CD4-positive, alpha-beta memory T cell (primary cell): ENCODE results near the gene TEX22. TPM values are rescaled to one million over a fixed set of nuclear protein-coding genes. Genes with fewer than 3 reads are reported as not detected.

Experiments
- CTCF ChIA-PET: fragments of 350-600 bp; sonication (Branson Sonifier 250); formaldehyde crosslinking; loops from one replicate; lab custom pipeline; 2021; ENCODE audit warnings: inconsistent platforms; ENCODE audit not compliant: partially characterized antibody; lab: Charles Lee
- POLR2A ChIA-PET: fragments of 350-600 bp; sonication (Branson Sonifier 250); formaldehyde crosslinking; loops from one replicate; lab custom pipeline; 2021; ENCODE audit not compliant: partially characterized antibody; lab: Charles Lee
- DNase-seq, 5 donors: peaks; one replicate each; pipeline versions ENCODE4 v3.0.0 to v3.0.0-alpha.2; 2020 to 2022; ENCODE audit warnings: mixed read lengths in 1 of 5
- H3K27ac ChIP-seq: one replicate; pipeline ENCODE4 v1.7.0; 2013; ENCODE audit warnings: low read depth, low read length
- H3K27me3 ChIP-seq: 2 replicates; pipeline ENCODE4 v1.7.0; 2013; ENCODE audit warnings: mild to moderate bottlenecking, low read length, moderate library complexity; ENCODE audit not compliant: insufficient read depth
- H3K36me3 ChIP-seq: 2 replicates; pipeline ENCODE4 v1.7.0; 2013; ENCODE audit warnings: mild to moderate bottlenecking, low read length, moderate library complexity; ENCODE audit not compliant: insufficient read depth
- H3K4me1 ChIP-seq: 2 replicates; pipeline ENCODE4 v1.7.0; 2013; ENCODE audit warnings: mild to moderate bottlenecking, low read length, moderate library complexity; ENCODE audit not compliant: insufficient read depth
- H3K4me3 ChIP-seq, 2 donors: one replicate each; pipeline ENCODE4 v1.7.0; 2013; ENCODE audit warnings: low read length in 2 of 2, mild to moderate bottlenecking in 1 of 2
- H3K9me3 ChIP-seq, 2 donors: one replicate each; pipeline ENCODE4 v1.7.0; 2013; ENCODE audit warnings: low read length in 2 of 2, control low read depth in 1 of 2; ENCODE audit not compliant: control insufficient read depth in 1 of 2
- H3K27ac Mint-ChIP-seq, 7 donors: one replicate each; pipeline ENCODE4 v1.8.0; 2020 to 2021; ENCODE audit warnings: mixed read lengths in 7 of 7, mild to moderate bottlenecking in 6 of 7, inconsistent platforms in 3 of 7, moderate library complexity in 3 of 7
- H3K27me3 Mint-ChIP-seq, 2 donors: one replicate each; pipeline ENCODE4 v1.8.0; 2020 to 2021; ENCODE audit warnings: mixed read lengths in 2 of 2
- H3K36me3 Mint-ChIP-seq, 2 donors: one replicate each; pipeline ENCODE4 v1.8.0; 2020 to 2021; ENCODE audit warnings: mixed read lengths in 2 of 2, inconsistent platforms in 1 of 2, mild to moderate bottlenecking in 1 of 2
- H3K4me1 Mint-ChIP-seq, 4 donors: one replicate each; pipeline ENCODE4 v1.8.0; 2020 to 2021; ENCODE audit warnings: mixed read lengths in 4 of 4, mild to moderate bottlenecking in 1 of 4
- H3K4me3 Mint-ChIP-seq, 8 donors: one replicate each; pipeline ENCODE4 v1.8.0; 2020 to 2021; ENCODE audit warnings: mixed read lengths in 8 of 8, mild to moderate bottlenecking in 7 of 8, moderate library complexity in 6 of 8, inconsistent platforms in 3 of 8
- H3K9me3 Mint-ChIP-seq, 8 donors: one replicate each; pipeline ENCODE4 v1.8.0; 2020 to 2021; ENCODE audit warnings: mixed read lengths in 8 of 8, mild to moderate bottlenecking in 5 of 8, inconsistent platforms in 3 of 8, moderate library complexity in 1 of 8
- intact Hi-C: fragments of 100-400 bp; cut with micrococcal nuclease; formaldehyde crosslinking; loops from one replicate; pipeline ENCODE4 v1.15.1; 2023
- polyA plus RNA-seq, 2 donors: library from polyadenylated mRNA; unstranded; fragments of 300-500 nt; fragmentation: Illumina TruSeq; gene quantifications; one replicate each; pipeline ENCODE4 v1.2.3, GENCODE V29; 2021
- total RNA-seq, 2 experiments: library from RNA; stranded (reverse); gene quantifications; one replicate each; pipeline ENCODE4 v1.2.3, GENCODE V29; 2021

TEX22 gene
- total and polyA plus RNA-seq, 4 experiments from 2014 or later, result 4.7 to 7.5 TPM; not detected in 2

DNA sequence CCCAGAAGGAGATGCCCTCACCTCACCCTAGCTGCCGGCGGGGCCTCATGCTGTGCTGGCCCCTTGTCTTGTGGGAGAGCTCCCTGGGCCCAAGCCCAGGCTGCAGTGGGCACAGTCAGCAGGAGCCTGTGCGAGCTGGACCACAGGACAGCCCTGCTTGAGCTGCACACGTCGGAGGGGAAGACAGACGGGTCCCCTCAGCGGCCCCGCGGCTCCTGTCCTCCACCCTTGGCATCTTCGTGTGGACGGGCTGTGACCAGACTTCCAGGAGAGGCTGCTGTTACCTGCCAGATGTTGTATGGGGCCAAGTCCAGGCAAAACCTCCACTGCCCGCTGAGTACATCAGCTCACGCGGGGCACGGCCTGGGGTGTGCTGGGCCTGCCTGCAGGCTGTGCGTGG lies 9.4 kb upstream of the TEX22 start:
- Histone ChIP-seq H3K9me3 (no peaks in the 10 kb centered on the region), H3K36me3 (no peaks in the 10 kb centered on the region), H3K4me1 (no peaks in the 10 kb centered on the region), H3K27ac (no peak overlapping the region), H3K4me3 (no peak overlapping the region), H3K27me3 (no peaks in the 10 kb centered on the region)
- intact Hi-C loops, result no loop called here
- Mint-ChIP-seq H3K27ac (no peak overlapping the region), H3K4me3 (no peak overlapping the region), H3K36me3 (peaks cover 0 to 2% of the 10 kb centered on the region in 2 donors), H3K4me1 (peaks cover 0 to 2% (median 0%) of the 10 kb centered on the region in 4 donors), H3K9me3 (no peaks in the 10 kb centered on the region), H3K27me3 (no peaks in the 10 kb centered on the region)
- DNase-seq, result no peak
- CTCF ChIA-PET, result no interaction called here
- POLR2A ChIA-PET, result interaction anchor here (0.9 kb wide), 1 partner anchor 22 kb away, joined by 3 read pairs; no protein-coding TSS in a partner anchor

DNA sequence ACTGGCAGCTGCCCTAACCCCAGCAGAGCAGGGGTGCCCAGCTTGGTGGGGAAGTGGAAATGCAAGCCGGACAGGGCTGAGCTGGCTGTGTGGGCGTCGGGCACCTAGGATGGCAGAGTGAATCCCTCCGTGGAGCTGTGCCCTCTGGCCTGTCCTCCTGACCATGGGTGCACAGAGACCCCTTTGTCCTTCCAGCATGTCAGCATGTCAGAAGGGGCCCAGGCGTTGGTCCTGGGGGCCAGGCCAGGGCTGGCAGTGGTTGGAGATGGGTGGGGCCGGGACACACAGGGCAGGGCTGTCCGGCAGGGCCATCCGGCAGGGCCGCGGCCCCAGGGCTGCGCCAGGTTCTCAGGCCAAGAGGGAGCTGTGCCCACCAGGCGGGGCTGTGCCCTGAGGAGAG lies 8.8 kb upstream of the TEX22 start:
- Histone ChIP-seq H3K27me3 (no peaks in the 10 kb centered on the region), H3K4me1 (no peaks in the 10 kb centered on the region), H3K4me3 (no peak overlapping the region), H3K9me3 (no peaks in the 10 kb centered on the region), H3K36me3 (no peaks in the 10 kb centered on the region), H3K27ac (no peak overlapping the region)
- no peak for DNase-seq
- ChIA-PET CTCF (interaction anchor here (1.4 kb wide), 2 partner anchors 15 to 100 kb away, joined by 3 read pairs; no protein-coding TSS in a partner anchor), POLR2A (interaction anchor here (0.6 to 1.2 kb wide), 3 partner anchors 10 to 45 kb away, joined by 3 read pairs; no protein-coding TSS in a partner anchor)
- Mint-ChIP-seq H3K27ac (no peak overlapping the region), H3K4me1 (peaks cover 0 to 2% (median 0%) of the 10 kb centered on the region in 4 donors), H3K9me3 (no peaks in the 10 kb centered on the region), H3K27me3 (no peaks in the 10 kb centered on the region), H3K4me3 (no peak overlapping the region), H3K36me3 (peaks cover 0 to 2% of the 10 kb centered on the region in 2 donors)
- intact Hi-C loops, result no loop called here

DNA sequence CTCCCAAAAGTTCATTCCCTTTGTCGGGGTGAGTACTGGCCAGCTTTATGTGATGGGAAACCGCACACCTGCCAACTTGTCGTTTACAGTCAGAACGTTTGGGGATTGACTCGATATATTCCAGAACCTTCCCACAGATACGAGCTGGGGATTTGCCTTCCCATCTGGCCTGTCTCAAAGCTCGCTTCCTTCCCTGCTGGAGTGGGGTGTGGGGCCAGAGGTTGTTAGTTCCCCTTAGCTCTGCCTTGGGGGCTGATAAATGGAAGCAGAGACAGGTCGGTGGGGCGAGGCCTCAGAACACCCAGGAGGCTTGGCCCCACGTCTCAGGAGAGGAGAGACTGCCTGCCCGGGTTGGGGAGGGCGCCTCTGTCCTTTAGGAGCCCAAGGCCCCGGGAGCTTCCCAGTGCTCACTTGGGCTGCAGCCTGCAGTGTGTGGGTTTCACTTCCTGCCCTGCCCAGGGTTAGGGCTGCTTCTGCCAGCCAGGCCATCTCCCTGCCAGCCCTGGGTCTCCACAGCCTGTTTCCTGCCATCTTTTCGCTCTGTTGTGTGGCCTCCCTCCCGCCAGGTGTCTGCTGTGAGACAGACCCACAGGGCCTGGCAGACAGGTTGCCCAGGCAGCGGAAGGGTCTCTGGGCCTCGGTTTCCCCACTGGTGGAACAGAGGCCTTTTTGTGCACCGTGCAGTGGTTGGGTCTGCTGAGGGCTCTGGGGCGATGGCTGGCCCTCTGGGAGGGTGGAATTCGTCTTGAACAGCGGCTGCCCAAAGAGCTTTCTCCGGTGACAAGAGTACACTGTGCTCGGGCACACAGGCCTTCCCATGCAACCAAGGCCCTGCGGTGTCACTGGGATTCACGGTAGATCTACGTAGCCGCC lies 8.1 kb upstream of the TEX22 start:
- POLR2A ChIA-PET, result interaction anchor here (0.6 to 1.2 kb wide), 3 partner anchors 9 to 44 kb away, joined by 3 read pairs; no protein-coding TSS in a partner anchor
- no peaks in the 10 kb centered on the region for H3K36me3 ChIP-seq
- no peak overlapping the region for H3K27ac ChIP-seq
- CTCF ChIA-PET, result interaction anchor here (1.4 kb wide), 2 partner anchors 16 to 99 kb away, joined by 3 read pairs; no protein-coding TSS in a partner anchor
- Mint-ChIP-seq H3K27me3 (no peaks in the 10 kb centered on the region), H3K27ac (peak overlapping the region in 1 of 7 donors; percentile 15), H3K4me1 (peaks cover 0 to 2% (median 0%) of the 10 kb centered on the region in 4 donors), H3K36me3 (peaks cover 0 to 2% of the 10 kb centered on the region in 2 donors), H3K4me3 (no peak overlapping the region), H3K9me3 (no peaks in the 10 kb centered on the region)
- H3K9me3 ChIP-seq, result no peaks in the 10 kb centered on the region
- no peaks in the 10 kb centered on the region for H3K4me1 ChIP-seq
- no peak for DNase-seq
- H3K27me3 ChIP-seq, result no peaks in the 10 kb centered on the region
- intact Hi-C loops, result no loop called here
- no peak overlapping the region for H3K4me3 ChIP-seq

DNA sequence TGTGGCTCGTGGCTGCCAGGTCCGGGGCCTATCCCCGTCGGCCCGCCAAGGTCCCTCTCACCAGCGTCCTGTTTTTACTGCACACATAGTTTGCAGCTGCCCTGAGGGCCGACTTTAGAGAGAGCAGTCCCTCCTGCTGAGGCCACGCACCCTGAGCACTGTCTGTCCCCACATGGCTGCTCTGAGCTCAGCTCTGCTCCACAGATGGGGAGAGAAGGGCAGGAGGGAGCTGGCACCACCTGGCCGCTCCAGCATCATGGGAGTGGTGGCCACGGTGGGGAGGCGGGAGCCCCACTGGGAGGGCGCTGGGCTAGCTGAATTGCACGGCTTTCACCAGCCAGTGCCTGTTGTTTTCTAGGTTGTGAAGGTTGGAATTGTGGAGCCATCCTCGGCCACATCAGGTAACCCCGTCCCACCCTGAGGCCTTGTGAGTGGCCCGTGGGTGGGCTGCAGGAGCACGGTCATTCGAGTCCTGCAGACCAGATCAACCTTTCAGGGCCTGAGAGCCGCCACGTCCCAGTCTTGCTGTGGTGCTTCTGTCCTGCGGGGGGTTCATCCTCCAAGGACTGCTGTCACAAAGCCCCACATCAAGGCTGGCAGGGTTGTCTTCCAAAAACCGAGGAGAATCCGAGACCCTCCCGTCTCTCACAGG lies 7.4 kb upstream of the TEX22 start:
- H3K4me3 Mint-ChIP-seq, result no peak overlapping the region
- intact Hi-C loops, result loop anchor here (1.0 kb wide), 1 partner anchor 8 kb away; no protein-coding TSS in a partner anchor
- no peaks in the 10 kb centered on the region for H3K27me3 ChIP-seq
- ChIA-PET CTCF (interaction anchor here (1.4 kb wide), 2 partner anchors 17 to 99 kb away, joined by 3 read pairs; no protein-coding TSS in a partner anchor), POLR2A (interaction anchor here (1.0 to 1.2 kb wide), 2 partner anchors 8 to 20 kb away, joined by 3 read pairs; no protein-coding TSS in a partner anchor)
- peaks cover 0 to 2% of the 10 kb centered on the region in 2 donors for H3K36me3 Mint-ChIP-seq
- H3K9me3 ChIP-seq, result no peaks in the 10 kb centered on the region
- no peaks in the 10 kb centered on the region for H3K9me3 Mint-ChIP-seq
- no peak overlapping the region for H3K27ac ChIP-seq
- no peak overlapping the region for H3K4me3 ChIP-seq
- peaks cover 0 to 2% (median 0%) of the 10 kb centered on the region in 4 donors for H3K4me1 Mint-ChIP-seq
- no peaks in the 10 kb centered on the region for H3K27me3 Mint-ChIP-seq
- H3K4me1 ChIP-seq, result no peaks in the 10 kb centered on the region
- no peak for DNase-seq
- H3K27ac Mint-ChIP-seq, result no peak overlapping the region
- H3K36me3 ChIP-seq, result no peaks in the 10 kb centered on the region

DNA sequence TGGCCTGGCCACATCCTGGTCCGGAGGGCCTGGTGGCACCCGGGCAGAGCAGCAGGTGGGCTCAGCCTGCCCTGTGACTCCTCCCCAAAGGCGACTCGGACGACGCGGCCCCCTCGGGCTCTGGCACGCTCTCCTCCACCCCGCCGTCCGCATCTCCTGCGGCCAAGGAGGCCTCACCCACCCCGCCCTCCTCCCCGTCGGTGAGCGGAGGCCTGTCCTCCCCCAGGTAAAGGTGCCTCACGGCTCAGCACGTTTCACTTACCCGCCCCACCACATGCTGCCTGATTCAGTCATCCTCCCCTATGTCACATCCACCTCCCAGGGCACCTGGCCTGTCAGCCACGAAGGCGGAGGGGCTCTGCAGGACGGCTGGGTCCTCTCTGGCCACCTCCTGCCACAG lies 6.8 kb upstream of the TEX22 start:
- Mint-ChIP-seq H3K27ac (no peak overlapping the region), H3K36me3 (peaks cover 0 to 2% of the 10 kb centered on the region in 2 donors), H3K9me3 (no peaks in the 10 kb centered on the region), H3K27me3 (no peaks in the 10 kb centered on the region), H3K4me1 (peaks cover 0 to 2% (median 0%) of the 10 kb centered on the region in 4 donors), H3K4me3 (no peak overlapping the region)
- no peaks in the 10 kb centered on the region for H3K9me3 ChIP-seq
- POLR2A ChIA-PET, result no interaction called here
- DNase-seq, result no peak
- no peaks in the 10 kb centered on the region for H3K36me3 ChIP-seq
- H3K4me1 ChIP-seq, result no peaks in the 10 kb centered on the region
- no peaks in the 10 kb centered on the region for H3K27me3 ChIP-seq
- CTCF ChIA-PET, result no interaction called here
- H3K27ac ChIP-seq, result no peak overlapping the region
- H3K4me3 ChIP-seq, result no peak overlapping the region
- intact Hi-C loops, result loop anchor here (1.0 kb wide), 1 partner anchor 8 kb away; no protein-coding TSS in a partner anchor

DNA sequence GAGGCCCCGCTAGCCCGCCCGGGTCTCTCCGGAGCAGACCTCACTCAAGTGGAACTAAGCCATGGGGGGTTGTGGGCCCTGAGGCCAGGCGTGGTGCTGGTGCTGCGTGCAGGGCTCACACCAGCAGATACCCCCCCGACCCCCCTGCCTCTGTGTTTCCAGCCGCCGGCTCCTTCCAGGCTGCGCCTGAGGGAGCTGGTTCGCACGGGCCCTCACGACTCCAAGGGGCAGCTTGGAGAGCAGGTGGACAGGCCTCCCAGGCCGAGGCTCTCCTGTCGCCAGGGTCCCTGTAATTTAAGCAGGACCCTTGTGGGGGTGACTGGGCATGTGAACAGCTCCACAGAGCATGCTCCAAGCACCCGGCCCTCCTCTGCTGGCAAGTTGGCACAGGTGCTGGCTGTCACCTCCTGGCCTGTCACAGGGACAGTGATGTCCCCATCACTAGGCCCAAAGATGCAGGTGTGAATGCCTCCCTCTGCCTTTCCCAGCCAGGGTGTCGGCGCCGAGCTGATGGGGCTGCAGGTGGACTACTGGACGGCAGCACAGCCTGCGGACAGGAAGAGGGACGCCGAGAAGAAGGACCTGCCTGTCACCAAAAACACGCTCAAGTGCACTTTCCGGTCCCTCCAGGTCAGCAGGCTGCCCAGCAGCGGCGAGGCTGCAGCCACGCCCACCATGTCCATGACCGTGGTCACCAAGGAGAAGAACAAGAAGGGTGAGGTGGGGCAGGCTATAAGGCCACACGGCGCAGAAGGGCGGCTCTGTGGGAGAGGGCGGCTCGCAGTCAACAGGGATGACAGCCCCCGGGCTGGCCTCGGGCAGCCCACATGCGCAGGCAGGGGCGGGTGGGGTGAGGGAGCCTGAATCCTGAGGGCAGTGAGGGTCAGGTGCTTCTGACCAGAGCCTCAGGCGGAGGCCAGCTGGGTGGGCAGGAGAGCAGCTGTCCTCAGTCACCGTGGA lies 5.9 kb upstream of the TEX22 start:
- no peak overlapping the region for H3K27ac Mint-ChIP-seq
- H3K4me1 Mint-ChIP-seq, result peaks cover 0 to 2% (median under 1%) of the 10 kb centered on the region in 4 donors
- CTCF ChIA-PET, result no interaction called here
- no peaks in the 10 kb centered on the region for H3K9me3 Mint-ChIP-seq
- Histone ChIP-seq H3K36me3 (no peaks in the 10 kb centered on the region), H3K9me3 (no peaks in the 10 kb centered on the region), H3K27me3 (no peaks in the 10 kb centered on the region), H3K4me1 (peaks cover under 1% of the 10 kb centered on the region), H3K27ac (no peak overlapping the region), H3K4me3 (no peak overlapping the region)
- DNase-seq, result no peak
- H3K27me3 Mint-ChIP-seq, result no peaks in the 10 kb centered on the region
- no peak overlapping the region for H3K4me3 Mint-ChIP-seq
- intact Hi-C loops, result no loop called here
- POLR2A ChIA-PET, result no interaction called here
- no peaks in the 10 kb centered on the region for H3K36me3 Mint-ChIP-seq
